GM21515 (cell line): ENCODE results near the gene SUFU.
"Not testable (repeated sequence)": the region's sequence is repeated elsewhere in the genome, so short reads cannot be mapped to it uniquely, and the experiment has no call there.

Source experiments
- ATAC-seq: cut with Tn5 transposase; IDR thresholded peaks from one replicate; pipeline ENCODE4 v1.9.1; 2021; ENCODE audit not compliant: unreplicated experiment

Gene SUFU

GRCh38 chr10:102479651-102480050 lies 24.1 kb upstream of the SUFU start:
- no peak for ATAC-seq

GRCh38 chr10:102480396-102480795 lies 23.4 kb upstream of the SUFU start:
- no peak for ATAC-seq

GRCh38 chr10:102484021-102484420 lies 19.8 kb upstream of the SUFU start:
- no peak for ATAC-seq

GRCh38 chr10:102485093-102485784 lies 18.5 kb upstream of the SUFU start:
- no peak for ATAC-seq

- ATAC-seq = no peak
Observed at GRCh38 chr10:102491136-102491535, 12.6 kb upstream of the SUFU start.

GRCh38 chr10:102492344-102492939 lies 11.3 kb upstream of the SUFU start:
- ATAC-seq = no peak

GRCh38 chr10:102492983-102493382 lies 10.8 kb upstream of the SUFU start:
- ATAC-seq = no peak

- ATAC-seq = no peak
Observed at GRCh38 chr10:102493771-102494170, 10.0 kb upstream of the SUFU start.

- no peak for ATAC-seq
Observed at GRCh38 chr10:102497545-102497944, 6.2 kb upstream of the SUFU start.

- ATAC-seq = no peak
Observed at GRCh38 chr10:102499356-102499755, 4.4 kb upstream of the SUFU start.

GRCh38 chr10:102500686-102501085 lies 3.1 kb upstream of the SUFU start:
- ATAC-seq = not testable (repeated sequence)

- no peak for ATAC-seq
Observed at GRCh38 chr10:102501201-102502028, 2.4 kb upstream of the SUFU start.

GRCh38 chr10:102502029-102502336 lies 1.8 kb upstream of the SUFU start:
- peak; percentile 70 for ATAC-seq

GRCh38 chr10:102502337-102503151 lies 1.2 kb upstream of the SUFU start, which contains the start of gene ACTR1A:
ACTR1A (minus strand) TSS chr10:102502712; CDS start chr10:102502647, 65 bp downstream.
- ATAC-seq = peak; percentile 48

- no peak for ATAC-seq
Observed at GRCh38 chr10:102504179-102504975, 605 bp downstream of the SUFU start.

- no peak for ATAC-seq
Observed at GRCh38 chr10:102504976-102505300, 1.2 kb downstream of the SUFU start.

GRCh38 chr10:102505462-102506115 lies 1.8 kb downstream of the SUFU start:
- ATAC-seq = no peak

- ATAC-seq = no peak
Observed at GRCh38 chr10:102507521-102507920, 3.7 kb downstream of the SUFU start.

- ATAC-seq = no peak
Observed at GRCh38 chr10:102508506-102508905, 4.7 kb downstream of the SUFU start.

- ATAC-seq = no peak
Observed at GRCh38 chr10:102509387-102509786, 5.6 kb downstream of the SUFU start.
